OCI-LY7 (cell line): ENCODE measurements around the gene LRRC74B. TPM values are rescaled to one million over a fixed set of nuclear protein-coding genes. Genes with fewer than 3 reads are reported as not detected.
A peak's percentile ranks its signal among the peaks of the same experiment; 100 is the strongest.
"Not testable (repeated sequence)": the region's sequence is repeated elsewhere in the genome, so short reads cannot be mapped to it uniquely, and the experiment has no call there.

Source experiments
- BruUV-seq: library from RNA; stranded (reverse); fragments of 400-500 nt; replicated peaks from 2 replicates; lab custom pipeline; 2021; lab: Mats Ljungman, UMichigan
- CTCF ChIA-PET: fragments of 300-600 bp; sonication (Branson Sonifier 250); formaldehyde crosslinking; loops from one replicate; lab custom pipeline; 2022; ENCODE audit warnings: antibody characterized with exemption; ENCODE audit not compliant: unreplicated experiment; lab: Charles Lee
- POLR2A ChIA-PET: fragments of 300-600 bp; sonication (Branson Sonifier 250); formaldehyde crosslinking; loops from one replicate; lab custom pipeline; 2022; ENCODE audit warnings: antibody characterized with exemption; lab: Charles Lee
- DNase-seq: peaks from one replicate; pipeline ENCODE4 v3.0.0-alpha.2; 2015; ENCODE audit warnings: low spot score
- H2AFZ ChIP-seq: fragments of 200-600 bp; sonication (generic), shearing (Covaris generic); 2 replicates; pipeline ENCODE4 v1.6.1; 2014; ENCODE audit warnings: mild to moderate bottlenecking, antibody characterized with exemption, low read length, moderate library complexity
- H3K27ac ChIP-seq: fragments of 200-600 bp; sonication (generic); 2 replicates; pipeline ENCODE4 v1.5.1; 2014; ENCODE audit warnings: mixed run types, low read depth, mild to moderate bottlenecking, moderate library complexity, low read length, inconsistent platforms; ENCODE audit not compliant: poor library complexity, severe bottlenecking
- H3K36me3 ChIP-seq: fragments of 200-600 bp; sonication (generic); 2 replicates; pipeline ENCODE4 v1.6.1; 2014; ENCODE audit warnings: mild to moderate bottlenecking, antibody characterized with exemption, low read length, moderate library complexity, mixed read lengths; ENCODE audit not compliant: insufficient read depth
- H3K4me1 ChIP-seq: fragments of 200-600 bp; sonication (generic); 2 replicates; pipeline ENCODE4 v1.5.1; 2014; ENCODE audit warnings: mild to moderate bottlenecking, low read length; ENCODE audit not compliant: insufficient read depth, poor library complexity, severe bottlenecking
- H3K4me2 ChIP-seq: fragments of 200-600 bp; sonication (generic); 2 replicates; pipeline ENCODE4 v1.6.1; 2014; ENCODE audit warnings: mild to moderate bottlenecking, low read length
- H3K4me3 ChIP-seq: fragments of 200-600 bp; sonication (generic); 2 replicates; pipeline ENCODE4 v1.5.1; 2014; ENCODE audit warnings: mild to moderate bottlenecking, low read depth, low read length; ENCODE audit not compliant: poor library complexity, severe bottlenecking
- H3K79me2 ChIP-seq: fragments of 200-600 bp; sonication (generic); 2 replicates; pipeline ENCODE4 v1.6.1; 2016; ENCODE audit warnings: low read depth, mild to moderate bottlenecking, low read length, moderate library complexity, mixed read lengths; ENCODE audit not compliant: insufficient read depth
- H3K9me2 ChIP-seq: fragments of 200-600 bp; sonication (generic); 2 replicates; pipeline ENCODE4 v1.6.1; 2016; ENCODE audit warnings: mild to moderate bottlenecking, low read length, mixed read lengths; ENCODE audit not compliant: insufficient read depth
- H3K9me3 ChIP-seq: fragments of 200-600 bp; sonication (generic); 2 replicates; pipeline ENCODE4 v1.6.1; 2014; ENCODE audit warnings: mild to moderate bottlenecking, mixed run types, low read length, mixed read lengths
- H4K20me1 ChIP-seq: fragments of 200-600 bp; sonication (generic); 2 replicates; pipeline ENCODE4 v1.6.1; 2014; ENCODE audit warnings: mild to moderate bottlenecking, antibody characterized with exemption, low read length, moderate library complexity, mixed read lengths; ENCODE audit not compliant: insufficient read depth
- CTCF ChIP-seq: fragments of 200-600 bp; sonication (generic); conservative IDR thresholded peaks from 2 replicates; pipeline ENCODE4 v1.5.1; 2014; ENCODE audit warnings: mild to moderate bottlenecking, antibody characterized with exemption, low read length, moderate library complexity, mixed read lengths
- EZH2phosphoT487 ChIP-seq: fragments of 200-600 bp; sonication (generic); IDR thresholded peaks from 2 replicates; pipeline ENCODE4 v1.6.1; 2018; ENCODE audit warnings: low read depth, borderline replicate concordance, mild to moderate bottlenecking, mixed run types, antibody characterized with exemption, low read length, moderate library complexity, mixed read lengths
- intact Hi-C: fragments of 100-400 bp; cut with micrococcal nuclease; formaldehyde crosslinking; loops from one replicate; pipeline ENCODE4 v1.10.0; 2022; ENCODE audit not compliant: unreplicated experiment
- total RNA-seq, 2 experiments: library from RNA; depleted of rRNA in 1 of 2; stranded (reverse); fragments of >200 nt in 1 of 2; shearing (Covaris generic) in 1 of 2; gene quantifications; 2 replicates each; pipeline ENCODE4 v1.2.3, GENCODE V29; 2014 to 2022

Gene LRRC74B
- total RNA-seq, 2 experiments from 2014 or later = not detected

DNA sequence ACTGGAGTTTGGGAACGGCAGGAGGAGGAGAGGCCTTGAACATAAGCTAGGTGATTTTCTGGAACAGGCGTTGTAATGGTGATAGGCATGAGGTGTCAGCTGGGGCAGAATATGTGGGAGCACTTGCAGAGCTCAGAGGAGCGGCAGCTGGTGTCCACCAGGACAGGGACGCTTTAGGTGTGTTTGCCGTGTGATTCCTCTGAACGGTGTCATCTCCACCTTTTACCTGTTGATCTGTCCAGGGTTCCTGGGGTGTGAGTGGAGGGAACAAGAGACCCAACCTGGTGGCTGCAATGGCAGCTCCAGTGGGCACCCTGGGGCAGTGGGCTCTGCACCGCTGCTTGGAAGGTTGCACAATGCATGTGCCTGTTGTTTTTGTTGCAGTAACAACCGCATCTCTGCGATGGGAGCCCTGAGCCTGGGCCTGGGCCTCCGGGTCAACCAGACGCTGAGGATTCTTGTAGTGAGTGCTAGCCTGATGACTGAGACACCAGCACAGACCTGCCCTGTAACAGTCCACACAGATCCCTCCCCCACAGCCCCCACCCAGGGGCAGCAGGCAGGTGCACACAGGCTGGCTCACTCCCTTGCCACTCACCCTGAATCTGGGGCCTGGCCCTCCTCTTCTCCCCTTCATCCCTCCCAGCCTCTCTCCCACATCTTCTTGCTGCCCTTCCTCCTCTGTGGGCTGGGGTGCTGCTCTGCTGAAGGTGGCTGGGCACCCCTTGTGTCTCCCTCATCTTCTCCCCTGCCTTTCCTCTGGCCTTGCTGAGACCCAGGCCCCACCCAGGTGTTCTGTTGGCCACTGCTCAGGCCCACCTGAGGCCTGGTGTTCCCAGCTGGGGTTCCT is 9.2 kb downstream of the LRRC74B start:
- no peaks in the 10 kb centered on the region for H3K79me2 ChIP-seq
- ChIA-PET CTCF (interaction anchor here (0.6 kb wide), 1 partner anchor 491 kb away, joined by 3 read pairs; no protein-coding TSS in a partner anchor), POLR2A (no interaction called here)
- H3K36me3 ChIP-seq = no peaks in the 10 kb centered on the region
- H3K4me2 ChIP-seq = no peak overlapping the region
- no peak overlapping the region for H3K4me3 ChIP-seq
- no TSS peak for BruUV-seq
- TF ChIP-seq EZH2phosphoT487 (no peak), CTCF (no peak)
- H4K20me1 ChIP-seq = no peaks in the 10 kb centered on the region
- intact Hi-C loops = no loop called here
- H3K4me1 ChIP-seq = peaks cover 16% of the 10 kb centered on the region
- H3K27ac ChIP-seq = no peak overlapping the region
- no peaks in the 10 kb centered on the region for H3K9me3 ChIP-seq
- DNase-seq = no peak
- H3K9me2 ChIP-seq = no peaks in the 10 kb centered on the region
- no peak overlapping the region for H2AFZ ChIP-seq

DNA sequence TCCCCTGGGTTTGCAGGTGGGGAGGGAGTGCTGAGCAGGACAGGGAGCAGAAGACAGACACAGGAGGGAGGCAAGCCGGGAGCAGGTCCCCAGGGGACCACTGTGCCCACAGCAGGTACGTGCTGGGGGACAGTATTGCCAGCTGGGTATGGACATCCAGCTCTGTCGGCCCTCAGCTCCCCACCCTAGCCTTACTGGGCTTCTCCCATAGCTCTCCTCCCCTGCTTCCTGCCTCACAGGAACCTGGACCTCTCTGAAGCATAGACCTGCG is 9.8 kb downstream of the LRRC74B start:
- Histone ChIP-seq H3K4me2 (peak overlapping the region; percentile 46; the same call in 1 of the 2 replicates), H3K4me1 (peaks cover 16% of the 10 kb centered on the region), H3K36me3 (no peaks in the 10 kb centered on the region), H3K79me2 (no peaks in the 10 kb centered on the region), H2AFZ (0 out of 2 replicates have a peak overlapping the region, but pooled peaks have one; percentile 34), H3K9me2 (no peaks in the 10 kb centered on the region), H4K20me1 (no peaks in the 10 kb centered on the region), H3K4me3 (no peak overlapping the region), H3K27ac (no peak overlapping the region), H3K9me3 (no peaks in the 10 kb centered on the region)
- intact Hi-C loops = no loop called here
- BruUV-seq = no TSS peak
- POLR2A ChIA-PET = no interaction called here
- no peak for TF ChIP-seq CTCF
- no peak for TF ChIP-seq EZH2phosphoT487
- no peak for DNase-seq
- CTCF ChIA-PET = interaction anchor here (0.5 kb wide), 1 partner anchor 40 kb away, joined by 3 read pairs; the partner anchor contains the start of gene P2RX6

- no peak overlapping the region for H3K4me3 ChIP-seq
- no peaks in the 10 kb centered on the region for H3K9me2 ChIP-seq
- H3K4me2 ChIP-seq = peak overlapping the region; percentile 46; the same call in 1 of the 2 replicates
- no peaks in the 10 kb centered on the region for H3K79me2 ChIP-seq
- intact Hi-C loops = no loop called here
- ChIA-PET POLR2A (no interaction called here), CTCF (interaction anchor here (0.5 to 0.6 kb wide), 2 partner anchors 41 to 248 kb away, joined by 3 read pairs; partner anchors contain the start of gene P2RX6)
- TF ChIP-seq CTCF (no peak), EZH2phosphoT487 (no peak)
- BruUV-seq = no TSS peak
- no peaks in the 10 kb centered on the region for H3K9me3 ChIP-seq
- no peaks in the 10 kb centered on the region for H4K20me1 ChIP-seq
- H3K27ac ChIP-seq = no peak overlapping the region
- no peak for DNase-seq
- peaks cover 16% of the 10 kb centered on the region for H3K4me1 ChIP-seq
- 0 out of 2 replicates have a peak overlapping the region, but pooled peaks have one; percentile 34 for H2AFZ ChIP-seq
- no peaks in the 10 kb centered on the region for H3K36me3 ChIP-seq
Observed at GRCh38 chr22:21055880-21056319, 10.2 kb downstream of the LRRC74B start.

DNA sequence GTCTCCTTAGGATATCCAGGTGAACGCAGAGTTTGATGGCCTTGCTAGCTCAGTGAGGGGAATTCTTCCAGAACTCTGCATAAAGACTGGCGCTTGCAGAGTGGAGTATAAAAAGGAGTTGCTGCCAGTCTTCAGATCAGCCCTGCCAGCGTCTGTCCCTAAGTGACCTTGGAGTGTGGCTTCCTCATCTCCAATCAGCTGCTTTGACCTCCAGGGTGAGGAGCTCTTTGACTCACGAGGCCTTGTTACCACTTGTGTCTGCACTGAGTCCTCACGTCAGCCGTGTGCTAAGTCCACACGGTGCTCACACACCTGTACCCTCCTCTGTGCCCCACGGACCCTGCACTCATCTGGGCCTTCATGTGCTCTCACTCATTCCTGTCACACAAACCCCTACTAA is 14.6 kb downstream of the LRRC74B start:
- CTCF ChIA-PET, H3K4me2 ChIP-seq, H3K9me2 ChIP-seq, intact Hi-C loops, H3K4me3 ChIP-seq, H3K79me2 ChIP-seq, H3K4me1 ChIP-seq, H4K20me1 ChIP-seq, POLR2A ChIA-PET, H3K27ac ChIP-seq, DNase-seq, BruUV-seq, H3K9me3 ChIP-seq, H3K36me3 ChIP-seq, H2AFZ ChIP-seq: not testable (repeated sequence)
